Neural cell (in vitro differentiated cells): ENCODE results near the gene USP10.

ENCODE experiments used
- TAF1 ChIP-seq: IDR thresholded peaks from 2 replicates; pipeline ENCODE4 v1.6.1; 2012; ENCODE audit warnings: low read depth
- TF ChIP-seq, protein P1 (sequence below): fragments of 450-650 bp; IDR thresholded peaks from 2 replicates; pipeline ENCODE4 v1.5.1; 2014; ENCODE audit warnings: antibody characterized with exemption, mild to moderate bottlenecking, moderate library complexity; ENCODE audit not compliant: poor library complexity, severe bottlenecking

DNA sequence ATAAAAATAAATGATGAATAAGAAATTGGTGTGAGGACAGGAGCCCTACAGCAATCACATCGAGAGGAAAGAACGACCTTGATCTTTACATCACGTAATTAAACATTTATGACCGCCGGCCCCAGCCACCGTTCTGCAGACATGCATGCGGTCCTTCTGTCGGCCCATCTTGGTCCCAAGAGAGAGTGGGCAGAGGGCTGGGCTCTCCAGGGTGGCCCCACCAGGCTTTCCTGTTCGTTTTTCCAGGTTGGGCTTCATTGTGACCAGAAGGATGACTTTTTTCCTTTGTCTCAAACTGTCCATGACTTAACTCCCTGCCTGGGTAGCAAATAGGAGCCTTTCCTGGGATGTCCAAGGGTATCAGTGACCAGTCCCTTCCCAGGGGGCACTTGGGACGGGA lies 116.7 kb downstream of the USP10 start:
- TF ChIP-seq, protein P1, sequence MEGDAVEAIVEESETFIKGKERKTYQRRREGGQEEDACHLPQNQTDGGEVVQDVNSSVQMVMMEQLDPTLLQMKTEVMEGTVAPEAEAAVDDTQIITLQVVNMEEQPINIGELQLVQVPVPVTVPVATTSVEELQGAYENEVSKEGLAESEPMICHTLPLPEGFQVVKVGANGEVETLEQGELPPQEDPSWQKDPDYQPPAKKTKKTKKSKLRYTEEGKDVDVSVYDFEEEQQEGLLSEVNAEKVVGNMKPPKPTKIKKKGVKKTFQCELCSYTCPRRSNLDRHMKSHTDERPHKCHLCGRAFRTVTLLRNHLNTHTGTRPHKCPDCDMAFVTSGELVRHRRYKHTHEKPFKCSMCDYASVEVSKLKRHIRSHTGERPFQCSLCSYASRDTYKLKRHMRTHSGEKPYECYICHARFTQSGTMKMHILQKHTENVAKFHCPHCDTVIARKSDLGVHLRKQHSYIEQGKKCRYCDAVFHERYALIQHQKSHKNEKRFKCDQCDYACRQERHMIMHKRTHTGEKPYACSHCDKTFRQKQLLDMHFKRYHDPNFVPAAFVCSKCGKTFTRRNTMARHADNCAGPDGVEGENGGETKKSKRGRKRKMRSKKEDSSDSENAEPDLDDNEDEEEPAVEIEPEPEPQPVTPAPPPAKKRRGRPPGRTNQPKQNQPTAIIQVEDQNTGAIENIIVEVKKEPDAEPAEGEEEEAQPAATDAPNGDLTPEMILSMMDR = no peak
- TF ChIP-seq TAF1 = no peak
